ENCODE data around the gene SOWAHB. TPM values are rescaled to one million over a fixed set of nuclear protein-coding genes. Genes with fewer than 3 reads are reported as not detected.

Gene SOWAHB
- total RNA-seq, result not detected

- peak in 2 of 3 donors; percentile 18 to 32 for DNase-seq (ENCODE audit: low read depth in 2 of 3, low spot score in 2 of 3)
These were observed at the start of gene SOWAHB for GRCh38 chr4:76897536-76898384. Gene SOWAHB, minus strand, starts transcription at chr4:76898144. Its CDS starts 295 bp downstream, at chr4:76897849.

- DNase-seq (ENCODE audit: low read depth in 2 of 3, low spot score in 2 of 3), result no peak
These were observed 49.4 kb upstream of the SOWAHB start for GRCh38 chr4:76947369-76947768.

- no peak for DNase-seq (ENCODE audit: low read depth in 2 of 3, low spot score in 2 of 3)
These were observed 45.8 kb upstream of the SOWAHB start for GRCh38 chr4:76943790-76944189.

- no peak for DNase-seq (ENCODE audit: low read depth in 2 of 3, low spot score in 2 of 3)
These were observed 45.2 kb upstream of the SOWAHB start for GRCh38 chr4:76943129-76943620.

GRCh38 chr4:76939184-76939583 lies 41.2 kb upstream of the SOWAHB start:
- no peak for DNase-seq (ENCODE audit: low read depth in 2 of 3, low spot score in 2 of 3)

GRCh38 chr4:76931576-76932276 lies 33.8 kb upstream of the SOWAHB start:
- DNase-seq (ENCODE audit: low read depth in 2 of 3, low spot score in 2 of 3), result no peak

GRCh38 chr4:76931087-76931486 lies 33.1 kb upstream of the SOWAHB start:
- no peak for DNase-seq (ENCODE audit: low read depth in 2 of 3, low spot score in 2 of 3)

GRCh38 chr4:76930685-76931084 lies 32.7 kb upstream of the SOWAHB start:
- DNase-seq (ENCODE audit: low read depth in 2 of 3, low spot score in 2 of 3), result no peak

GRCh38 chr4:76926841-76927240 lies 28.9 kb upstream of the SOWAHB start:
- DNase-seq (ENCODE audit: low read depth in 2 of 3, low spot score in 2 of 3), result no peak

- DNase-seq (ENCODE audit: low read depth in 2 of 3, low spot score in 2 of 3), result no peak
These were observed 25.8 kb upstream of the SOWAHB start for GRCh38 chr4:76923619-76924357.

- DNase-seq (ENCODE audit: low read depth in 2 of 3, low spot score in 2 of 3), result no peak
These were observed 22.8 kb upstream of the SOWAHB start for GRCh38 chr4:76920715-76921114.

- no peak for DNase-seq (ENCODE audit: low read depth in 2 of 3, low spot score in 2 of 3)
These were observed 11.8 kb upstream of the SOWAHB start for GRCh38 chr4:76909711-76910110.

- no peak for DNase-seq (ENCODE audit: low read depth in 2 of 3, low spot score in 2 of 3)
These were observed 7.6 kb upstream of the SOWAHB start for GRCh38 chr4:76905521-76905920.

GRCh38 chr4:76904646-76905190 lies 6.8 kb upstream of the SOWAHB start:
- no peak for DNase-seq (ENCODE audit: low read depth in 2 of 3, low spot score in 2 of 3)

GRCh38 chr4:76902233-76902890 lies 4.4 kb upstream of the SOWAHB start:
- no peak for DNase-seq (ENCODE audit: low read depth in 2 of 3, low spot score in 2 of 3)

- no peak for DNase-seq (ENCODE audit: low read depth in 2 of 3, low spot score in 2 of 3)
These were observed 1.2 kb upstream of the SOWAHB start for GRCh38 chr4:76898949-76899645.

GRCh38 chr4:76898385-76898692 lies 395 bp upstream of the SOWAHB start:
- peak in 1 of 3 donors; percentile 16 for DNase-seq (ENCODE audit: low read depth in 2 of 3, low spot score in 2 of 3)

- peak in 2 of 3 donors; percentile 1 to 21 for DNase-seq (ENCODE audit: low read depth in 2 of 3, low spot score in 2 of 3)
These were observed 1.1 kb downstream of the SOWAHB start for GRCh38 chr4:76896614-76897535.

GRCh38 chr4:76896048-76896447 lies 1.9 kb downstream of the SOWAHB start:
- DNase-seq (ENCODE audit: low read depth in 2 of 3, low spot score in 2 of 3), result no peak
